Brain microvascular endothelial cell (primary cell): ENCODE results near the gene MAPK10.

ENCODE experiments used
- DNase-seq: peaks from one replicate; pipeline ENCODE4 v3.0.0-alpha.2; 2020
- H3K27ac ChIP-seq: fragments of 250-450 bp; sonication (Bioruptor Pico); 2 replicates; pipeline ENCODE4 v1.5.1; 2020; ENCODE audit warnings: mild to moderate bottlenecking, moderate library complexity
- H3K27me3 ChIP-seq: fragments of 250-450 bp; sonication (Bioruptor Pico); replicated peaks from 2 replicates; pipeline ENCODE4 v1.5.1; 2020; ENCODE audit warnings: mild to moderate bottlenecking
- H3K36me3 ChIP-seq: fragments of 250-450 bp; sonication (Bioruptor Pico); replicated peaks from 2 replicates; pipeline ENCODE4 v1.5.1; 2020; ENCODE audit warnings: mild to moderate bottlenecking
- H3K4me3 ChIP-seq: 2 replicates; pipeline ENCODE4 v1.5.1; 2011; ENCODE audit warnings: low read depth, mild to moderate bottlenecking, control low read depth, low read length, moderate library complexity
- in situ Hi-C: cut with HindIII; loops from 2 replicates; pipeline ENCODE4 v1.10.0; 2017; ENCODE audit warnings: low sequenced_read_pairs, low pct_ligation_motif_present
- TF ChIP-seq, protein P1 (sequence below): IDR thresholded peaks from 2 replicates; pipeline ENCODE4 v1.5.1; 2011; ENCODE audit warnings: low read depth, mild to moderate bottlenecking, moderate library complexity, low read length, control low read depth, inconsistent platforms; ENCODE audit errors: missing control alignments

MAPK10 gene

DNA sequence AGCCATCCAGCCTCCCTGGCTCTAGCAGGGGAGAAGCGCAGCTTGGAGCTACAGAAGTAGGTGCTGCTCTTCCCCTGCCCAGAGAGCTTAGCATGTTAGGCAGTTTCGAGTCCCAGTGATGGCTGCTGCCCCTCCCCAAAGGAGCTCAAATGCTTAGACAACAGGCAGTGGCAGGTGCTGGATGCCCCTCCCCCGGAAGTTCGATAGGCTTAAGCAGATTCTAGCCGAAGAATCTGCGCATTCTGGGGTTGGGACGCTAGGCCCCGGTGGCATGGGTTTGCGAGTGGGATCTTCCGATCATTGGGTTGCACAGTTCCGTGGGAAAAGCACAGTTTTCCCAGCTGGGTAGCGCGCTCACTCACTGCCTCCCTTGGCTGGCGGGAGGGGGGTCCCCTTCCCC lies 117.2 kb downstream of the MAPK10 start:
- no peak for DNase-seq
- in situ Hi-C loops: no loop called here
- Histone ChIP-seq H3K27ac (no peak overlapping the region), H3K27me3 (no peaks in the 10 kb centered on the region), H3K4me3 (no peak overlapping the region), H3K36me3 (no peaks in the 10 kb centered on the region)
- TF ChIP-seq, protein P1, sequence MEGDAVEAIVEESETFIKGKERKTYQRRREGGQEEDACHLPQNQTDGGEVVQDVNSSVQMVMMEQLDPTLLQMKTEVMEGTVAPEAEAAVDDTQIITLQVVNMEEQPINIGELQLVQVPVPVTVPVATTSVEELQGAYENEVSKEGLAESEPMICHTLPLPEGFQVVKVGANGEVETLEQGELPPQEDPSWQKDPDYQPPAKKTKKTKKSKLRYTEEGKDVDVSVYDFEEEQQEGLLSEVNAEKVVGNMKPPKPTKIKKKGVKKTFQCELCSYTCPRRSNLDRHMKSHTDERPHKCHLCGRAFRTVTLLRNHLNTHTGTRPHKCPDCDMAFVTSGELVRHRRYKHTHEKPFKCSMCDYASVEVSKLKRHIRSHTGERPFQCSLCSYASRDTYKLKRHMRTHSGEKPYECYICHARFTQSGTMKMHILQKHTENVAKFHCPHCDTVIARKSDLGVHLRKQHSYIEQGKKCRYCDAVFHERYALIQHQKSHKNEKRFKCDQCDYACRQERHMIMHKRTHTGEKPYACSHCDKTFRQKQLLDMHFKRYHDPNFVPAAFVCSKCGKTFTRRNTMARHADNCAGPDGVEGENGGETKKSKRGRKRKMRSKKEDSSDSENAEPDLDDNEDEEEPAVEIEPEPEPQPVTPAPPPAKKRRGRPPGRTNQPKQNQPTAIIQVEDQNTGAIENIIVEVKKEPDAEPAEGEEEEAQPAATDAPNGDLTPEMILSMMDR: no peak

DNA sequence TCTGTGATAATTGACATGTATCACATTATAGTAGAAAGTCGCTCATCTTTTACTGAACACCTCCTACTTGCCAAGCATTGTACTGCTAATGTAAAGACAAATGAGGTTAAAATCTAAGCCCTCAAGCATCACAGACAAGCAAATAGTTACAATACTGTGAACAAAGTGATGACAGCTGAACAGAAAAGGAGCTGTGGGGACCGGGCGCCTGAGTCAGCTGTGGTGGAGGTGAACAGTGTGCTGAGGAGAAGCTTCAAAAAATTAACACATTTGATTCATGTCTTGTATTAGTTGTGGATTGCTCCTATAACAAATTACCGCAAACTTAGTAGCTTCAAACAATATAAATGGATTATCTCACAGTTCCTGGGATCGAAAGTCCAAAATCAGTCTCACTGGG lies 124.3 kb downstream of the MAPK10 start:
- Histone ChIP-seq H3K36me3 (no peaks in the 10 kb centered on the region), H3K4me3 (no peak overlapping the region), H3K27me3 (no peaks in the 10 kb centered on the region), H3K27ac (no peak overlapping the region)
- TF ChIP-seq, protein P1: no peak
- in situ Hi-C loops: no loop called here
- DNase-seq: no peak

DNA sequence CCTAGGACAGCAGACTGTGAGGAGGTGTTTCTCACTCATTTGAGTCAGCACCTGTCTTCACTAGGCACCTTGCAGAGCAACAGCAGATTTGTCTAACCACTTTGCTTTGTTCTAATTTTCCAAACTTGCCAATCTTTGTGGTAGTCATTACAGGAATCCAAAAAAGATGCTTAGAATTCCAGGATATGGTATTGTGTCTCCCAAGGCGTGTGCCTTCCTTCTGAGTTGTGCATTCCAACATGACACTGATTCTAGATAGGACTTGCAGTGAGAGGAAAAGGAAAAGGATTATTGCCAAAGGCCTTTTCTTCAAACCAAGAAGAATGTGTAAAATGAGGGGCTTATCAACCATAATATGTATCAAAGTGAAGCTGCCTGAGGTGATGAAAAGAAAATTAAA lies 126.2 kb downstream of the MAPK10 start:
- Histone ChIP-seq H3K27ac (no peak overlapping the region), H3K36me3 (no peaks in the 10 kb centered on the region), H3K27me3 (no peaks in the 10 kb centered on the region), H3K4me3 (no peak overlapping the region)
- TF ChIP-seq, protein P1: no peak
- peak; percentile 42 for DNase-seq
- in situ Hi-C loops: no loop called here

DNA sequence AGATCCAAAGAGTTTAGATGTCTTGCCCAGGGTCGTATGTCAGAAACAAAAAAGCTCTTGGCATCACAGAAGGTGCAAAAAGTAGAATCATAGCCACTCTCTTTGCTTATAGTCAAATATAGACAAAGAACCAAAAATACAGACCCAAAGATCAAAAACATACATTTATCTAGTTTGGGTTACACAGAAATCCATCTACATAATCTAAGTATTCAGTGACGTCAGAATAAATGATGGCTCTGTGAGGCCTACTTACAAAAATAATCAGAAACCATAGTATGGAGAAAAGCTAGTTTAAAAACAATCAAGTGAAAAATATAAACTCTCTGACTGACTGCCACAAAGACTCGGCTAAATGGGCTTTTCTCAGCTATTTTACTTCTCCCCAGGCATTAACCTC lies 126.8 kb downstream of the MAPK10 start:
- DNase-seq: no peak
- in situ Hi-C loops: no loop called here
- H3K27ac ChIP-seq: no peak overlapping the region
- TF ChIP-seq, protein P1: no peak
- H3K4me3 ChIP-seq: no peak overlapping the region
- no peaks in the 10 kb centered on the region for H3K36me3 ChIP-seq
- H3K27me3 ChIP-seq: no peaks in the 10 kb centered on the region

DNA sequence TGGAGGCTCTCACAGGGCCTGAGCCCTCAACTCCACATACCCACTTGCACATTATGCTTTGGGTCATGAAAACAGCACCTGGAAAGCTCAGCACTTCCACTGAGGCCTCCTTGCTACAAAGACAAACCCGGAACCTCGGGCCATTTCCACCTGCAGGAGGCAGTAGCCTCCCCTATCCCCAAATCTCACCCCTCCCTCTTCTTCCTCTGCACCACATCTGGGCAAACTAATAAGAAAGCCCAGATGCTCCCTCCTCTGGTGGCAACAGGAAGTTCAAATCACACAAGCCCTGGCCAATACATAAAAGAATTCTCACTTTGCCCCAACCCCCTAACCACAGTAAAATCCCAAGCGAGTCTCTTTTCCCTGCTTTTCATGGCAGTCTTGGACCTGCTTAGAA lies 136.4 kb downstream of the MAPK10 start:
- no peak overlapping the region for H3K4me3 ChIP-seq
- in situ Hi-C loops: no loop called here
- no peaks in the 10 kb centered on the region for H3K27me3 ChIP-seq
- no peak overlapping the region for H3K27ac ChIP-seq
- H3K36me3 ChIP-seq: no peaks in the 10 kb centered on the region
- peak; percentile 54 for DNase-seq
- TF ChIP-seq, protein P1: peak; percentile 81

DNA sequence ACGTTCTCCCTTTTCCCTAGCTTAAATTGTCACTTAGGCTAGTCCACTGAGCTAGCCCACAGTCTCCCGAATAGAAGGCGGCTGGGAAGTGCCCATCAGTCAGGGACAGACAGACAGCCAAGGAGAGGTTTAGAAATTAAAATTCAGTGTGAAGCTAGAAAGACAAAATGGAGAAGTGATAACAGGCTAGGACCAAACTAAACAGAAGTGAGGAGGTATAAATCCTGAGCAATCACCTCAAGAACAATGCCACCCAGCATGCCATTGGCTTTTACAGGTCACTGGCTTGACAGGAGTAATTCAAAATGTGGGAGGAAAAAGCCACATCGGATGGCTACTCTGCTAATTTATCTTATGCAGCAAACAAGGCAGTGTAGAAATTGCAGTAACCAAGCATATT lies 138.9 kb downstream of the MAPK10 start:
- no peak overlapping the region for H3K4me3 ChIP-seq
- H3K36me3 ChIP-seq: no peaks in the 10 kb centered on the region
- no peak overlapping the region for H3K27ac ChIP-seq
- no peak for DNase-seq
- TF ChIP-seq, protein P1: no peak
- in situ Hi-C loops: no loop called here
- H3K27me3 ChIP-seq: no peaks in the 10 kb centered on the region
